ENCODE results near the gene TMEM245.

DNA sequence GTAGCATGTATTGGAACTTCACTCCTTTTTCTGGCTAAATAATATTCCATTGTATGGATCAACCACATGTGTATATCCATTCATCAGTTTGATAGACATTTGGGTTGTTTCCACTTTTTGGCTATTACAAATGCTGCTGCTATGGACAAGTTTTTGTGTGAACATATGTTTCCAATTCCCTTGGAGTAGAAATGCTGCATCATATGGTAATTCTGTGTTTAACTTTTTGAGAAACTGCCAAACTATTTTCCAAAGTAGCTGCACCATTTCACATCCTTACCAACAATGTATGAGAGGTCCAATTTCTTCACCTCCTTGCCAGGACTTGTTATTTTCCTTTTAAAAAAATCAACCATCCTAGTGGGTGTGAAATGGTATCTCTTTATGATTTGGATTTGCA lies 38.9 kb upstream of the TMEM245 start:
- TF ChIP-seq, protein P1, sequence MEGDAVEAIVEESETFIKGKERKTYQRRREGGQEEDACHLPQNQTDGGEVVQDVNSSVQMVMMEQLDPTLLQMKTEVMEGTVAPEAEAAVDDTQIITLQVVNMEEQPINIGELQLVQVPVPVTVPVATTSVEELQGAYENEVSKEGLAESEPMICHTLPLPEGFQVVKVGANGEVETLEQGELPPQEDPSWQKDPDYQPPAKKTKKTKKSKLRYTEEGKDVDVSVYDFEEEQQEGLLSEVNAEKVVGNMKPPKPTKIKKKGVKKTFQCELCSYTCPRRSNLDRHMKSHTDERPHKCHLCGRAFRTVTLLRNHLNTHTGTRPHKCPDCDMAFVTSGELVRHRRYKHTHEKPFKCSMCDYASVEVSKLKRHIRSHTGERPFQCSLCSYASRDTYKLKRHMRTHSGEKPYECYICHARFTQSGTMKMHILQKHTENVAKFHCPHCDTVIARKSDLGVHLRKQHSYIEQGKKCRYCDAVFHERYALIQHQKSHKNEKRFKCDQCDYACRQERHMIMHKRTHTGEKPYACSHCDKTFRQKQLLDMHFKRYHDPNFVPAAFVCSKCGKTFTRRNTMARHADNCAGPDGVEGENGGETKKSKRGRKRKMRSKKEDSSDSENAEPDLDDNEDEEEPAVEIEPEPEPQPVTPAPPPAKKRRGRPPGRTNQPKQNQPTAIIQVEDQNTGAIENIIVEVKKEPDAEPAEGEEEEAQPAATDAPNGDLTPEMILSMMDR (IDR thresholded peaks at IDR 0.05): no peak
- no peak for TF ChIP-seq POLR2AphosphoS5 (IDR thresholded peaks at IDR 0.05; ENCODE audit: low read depth, low read length)
- no peak for TF ChIP-seq SIN3A (IDR thresholded peaks at IDR 0.05; ENCODE audit: borderline replicate concordance, insufficient read depth, low read depth, low read length)
- TF ChIP-seq, protein P2, sequence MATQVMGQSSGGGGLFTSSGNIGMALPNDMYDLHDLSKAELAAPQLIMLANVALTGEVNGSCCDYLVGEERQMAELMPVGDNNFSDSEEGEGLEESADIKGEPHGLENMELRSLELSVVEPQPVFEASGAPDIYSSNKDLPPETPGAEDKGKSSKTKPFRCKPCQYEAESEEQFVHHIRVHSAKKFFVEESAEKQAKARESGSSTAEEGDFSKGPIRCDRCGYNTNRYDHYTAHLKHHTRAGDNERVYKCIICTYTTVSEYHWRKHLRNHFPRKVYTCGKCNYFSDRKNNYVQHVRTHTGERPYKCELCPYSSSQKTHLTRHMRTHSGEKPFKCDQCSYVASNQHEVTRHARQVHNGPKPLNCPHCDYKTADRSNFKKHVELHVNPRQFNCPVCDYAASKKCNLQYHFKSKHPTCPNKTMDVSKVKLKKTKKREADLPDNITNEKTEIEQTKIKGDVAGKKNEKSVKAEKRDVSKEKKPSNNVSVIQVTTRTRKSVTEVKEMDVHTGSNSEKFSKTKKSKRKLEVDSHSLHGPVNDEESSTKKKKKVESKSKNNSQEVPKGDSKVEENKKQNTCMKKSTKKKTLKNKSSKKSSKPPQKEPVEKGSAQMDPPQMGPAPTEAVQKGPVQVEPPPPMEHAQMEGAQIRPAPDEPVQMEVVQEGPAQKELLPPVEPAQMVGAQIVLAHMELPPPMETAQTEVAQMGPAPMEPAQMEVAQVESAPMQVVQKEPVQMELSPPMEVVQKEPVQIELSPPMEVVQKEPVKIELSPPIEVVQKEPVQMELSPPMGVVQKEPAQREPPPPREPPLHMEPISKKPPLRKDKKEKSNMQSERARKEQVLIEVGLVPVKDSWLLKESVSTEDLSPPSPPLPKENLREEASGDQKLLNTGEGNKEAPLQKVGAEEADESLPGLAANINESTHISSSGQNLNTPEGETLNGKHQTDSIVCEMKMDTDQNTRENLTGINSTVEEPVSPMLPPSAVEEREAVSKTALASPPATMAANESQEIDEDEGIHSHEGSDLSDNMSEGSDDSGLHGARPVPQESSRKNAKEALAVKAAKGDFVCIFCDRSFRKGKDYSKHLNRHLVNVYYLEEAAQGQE (IDR thresholded peaks at IDR 0.05; ENCODE audit: insufficient read depth in 1 of 2, low read depth in 2 of 2, low read length in 1 of 2): no peak

Data from Panc1 (cell line).